HEK293 (cell line): ENCODE measurements around the gene NAALADL2.

Experiments
- KLF16 ChIP-seq: fragments of 450-650 bp; formaldehyde crosslinking; IDR thresholded peaks from 2 replicates; pipeline ENCODE4 v1.5.1; 2017; ENCODE audit warnings: missing biosample characterization, missing genetic modification characterization
- SETDB1 ChIP-seq: IDR thresholded peaks from one replicate; pipeline ENCODE4 v1.6.1; 2017; ENCODE audit warnings: mild to moderate bottlenecking, low read length, moderate library complexity, mixed read lengths; ENCODE audit not compliant: insufficient read length
- YY1 ChIP-seq: fragments of 450-650 bp; formaldehyde crosslinking; IDR thresholded peaks from 2 replicates; pipeline ENCODE4 v1.5.1; 2018; ENCODE audit warnings: missing biosample characterization, missing genetic modification characterization
- ZNF292 ChIP-seq: fragments of 450-650 bp; formaldehyde crosslinking; IDR thresholded peaks from 2 replicates; pipeline ENCODE4 v1.5.1; 2016; ENCODE audit warnings: low read depth, missing biosample characterization, missing genetic modification characterization, borderline replicate concordance
- ZNF354C ChIP-seq: fragments of 450-650 bp; formaldehyde crosslinking; IDR thresholded peaks from 2 replicates; pipeline ENCODE4 v1.5.1; 2016; ENCODE audit warnings: missing biosample characterization, missing genetic modification characterization, low read depth, borderline replicate concordance
- ZNF510 ChIP-seq: fragments of 450-650 bp; formaldehyde crosslinking; IDR thresholded peaks from 2 replicates; pipeline ENCODE4 v1.5.1; 2018; ENCODE audit warnings: mild to moderate bottlenecking, missing genetic modification characterization, missing biosample characterization; ENCODE audit not compliant: insufficient replicate concordance
- ZNF660 ChIP-seq: fragments of 450-650 bp; IDR thresholded peaks from 2 replicates; pipeline ENCODE4 v1.5.1; 2018; ENCODE audit warnings: missing biosample characterization, mild to moderate bottlenecking, missing genetic modification characterization
- TF ChIP-seq, protein P1 (sequence below): fragments of 450-650 bp; formaldehyde crosslinking; IDR thresholded peaks from 2 replicates; pipeline ENCODE4 v1.5.1; 2017; ENCODE audit warnings: missing biosample characterization, missing genetic modification characterization
- TF ChIP-seq, protein P2 (sequence below): fragments of 450-650 bp; formaldehyde crosslinking; IDR thresholded peaks from 2 replicates; pipeline ENCODE4 v1.5.1; 2016; ENCODE audit warnings: missing biosample characterization, missing genetic modification characterization
- TF ChIP-seq, protein P3 (sequence below): fragments of 450-650 bp; formaldehyde crosslinking; IDR thresholded peaks from 2 replicates; pipeline ENCODE4 v1.5.1; 2016; ENCODE audit warnings: missing biosample characterization, missing genetic modification characterization, borderline replicate concordance

DNA sequence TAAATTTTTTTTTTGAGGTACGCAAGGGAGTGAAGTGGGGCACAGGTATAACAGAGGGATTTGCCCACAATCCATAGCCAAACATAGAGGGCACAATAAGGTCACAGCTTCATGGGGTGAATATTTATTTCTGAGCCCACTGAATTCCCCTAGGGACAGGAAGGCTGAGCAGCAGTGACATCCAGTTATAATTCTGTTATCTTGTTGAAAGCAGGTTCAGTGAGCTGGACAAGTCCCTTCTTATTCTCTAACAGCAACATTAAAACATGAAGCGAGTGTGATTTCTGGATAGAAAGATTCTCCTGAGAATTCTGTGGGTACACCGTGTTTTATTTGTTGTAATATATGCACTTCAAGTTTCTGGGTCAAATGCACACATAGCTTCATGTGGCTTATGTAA, 538.2 kb downstream of the NAALADL2 start:
- TF ChIP-seq YY1 (tag by site-specific recombination) (no peak), SETDB1 (no peak), KLF16 (tag by site-specific recombination) (no peak), ZNF660 (tag by site-specific recombination) (no peak), ZNF510 (no peak), ZNF292 (no peak), ZNF354C (tag by site-specific recombination) (no peak)
- TF ChIP-seq, protein P1, sequence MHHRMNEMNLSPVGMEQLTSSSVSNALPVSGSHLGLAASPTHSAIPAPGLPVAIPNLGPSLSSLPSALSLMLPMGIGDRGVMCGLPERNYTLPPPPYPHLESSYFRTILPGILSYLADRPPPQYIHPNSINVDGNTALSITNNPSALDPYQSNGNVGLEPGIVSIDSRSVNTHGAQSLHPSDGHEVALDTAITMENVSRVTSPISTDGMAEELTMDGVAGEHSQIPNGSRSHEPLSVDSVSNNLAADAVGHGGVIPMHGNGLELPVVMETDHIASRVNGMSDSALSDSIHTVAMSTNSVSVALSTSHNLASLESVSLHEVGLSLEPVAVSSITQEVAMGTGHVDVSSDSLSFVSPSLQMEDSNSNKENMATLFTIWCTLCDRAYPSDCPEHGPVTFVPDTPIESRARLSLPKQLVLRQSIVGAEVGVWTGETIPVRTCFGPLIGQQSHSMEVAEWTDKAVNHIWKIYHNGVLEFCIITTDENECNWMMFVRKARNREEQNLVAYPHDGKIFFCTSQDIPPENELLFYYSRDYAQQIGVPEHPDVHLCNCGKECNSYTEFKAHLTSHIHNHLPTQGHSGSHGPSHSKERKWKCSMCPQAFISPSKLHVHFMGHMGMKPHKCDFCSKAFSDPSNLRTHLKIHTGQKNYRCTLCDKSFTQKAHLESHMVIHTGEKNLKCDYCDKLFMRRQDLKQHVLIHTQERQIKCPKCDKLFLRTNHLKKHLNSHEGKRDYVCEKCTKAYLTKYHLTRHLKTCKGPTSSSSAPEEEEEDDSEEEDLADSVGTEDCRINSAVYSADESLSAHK (tag by site-specific recombination): no peak
- TF ChIP-seq, protein P2, sequence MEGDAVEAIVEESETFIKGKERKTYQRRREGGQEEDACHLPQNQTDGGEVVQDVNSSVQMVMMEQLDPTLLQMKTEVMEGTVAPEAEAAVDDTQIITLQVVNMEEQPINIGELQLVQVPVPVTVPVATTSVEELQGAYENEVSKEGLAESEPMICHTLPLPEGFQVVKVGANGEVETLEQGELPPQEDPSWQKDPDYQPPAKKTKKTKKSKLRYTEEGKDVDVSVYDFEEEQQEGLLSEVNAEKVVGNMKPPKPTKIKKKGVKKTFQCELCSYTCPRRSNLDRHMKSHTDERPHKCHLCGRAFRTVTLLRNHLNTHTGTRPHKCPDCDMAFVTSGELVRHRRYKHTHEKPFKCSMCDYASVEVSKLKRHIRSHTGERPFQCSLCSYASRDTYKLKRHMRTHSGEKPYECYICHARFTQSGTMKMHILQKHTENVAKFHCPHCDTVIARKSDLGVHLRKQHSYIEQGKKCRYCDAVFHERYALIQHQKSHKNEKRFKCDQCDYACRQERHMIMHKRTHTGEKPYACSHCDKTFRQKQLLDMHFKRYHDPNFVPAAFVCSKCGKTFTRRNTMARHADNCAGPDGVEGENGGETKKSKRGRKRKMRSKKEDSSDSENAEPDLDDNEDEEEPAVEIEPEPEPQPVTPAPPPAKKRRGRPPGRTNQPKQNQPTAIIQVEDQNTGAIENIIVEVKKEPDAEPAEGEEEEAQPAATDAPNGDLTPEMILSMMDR (tag by site-specific recombination): no peak
- TF ChIP-seq, protein P3, sequence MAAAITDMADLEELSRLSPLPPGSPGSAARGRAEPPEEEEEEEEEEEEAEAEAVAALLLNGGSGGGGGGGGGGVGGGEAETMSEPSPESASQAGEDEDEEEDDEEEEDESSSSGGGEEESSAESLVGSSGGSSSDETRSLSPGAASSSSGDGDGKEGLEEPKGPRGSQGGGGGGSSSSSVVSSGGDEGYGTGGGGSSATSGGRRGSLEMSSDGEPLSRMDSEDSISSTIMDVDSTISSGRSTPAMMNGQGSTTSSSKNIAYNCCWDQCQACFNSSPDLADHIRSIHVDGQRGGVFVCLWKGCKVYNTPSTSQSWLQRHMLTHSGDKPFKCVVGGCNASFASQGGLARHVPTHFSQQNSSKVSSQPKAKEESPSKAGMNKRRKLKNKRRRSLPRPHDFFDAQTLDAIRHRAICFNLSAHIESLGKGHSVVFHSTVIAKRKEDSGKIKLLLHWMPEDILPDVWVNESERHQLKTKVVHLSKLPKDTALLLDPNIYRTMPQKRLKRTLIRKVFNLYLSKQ (tag by site-specific recombination): no peak
